Measurements from ENCODE around the gene B4GALNT2.
"Not testable (repeated sequence)": the region's sequence is repeated elsewhere in the genome, so short reads cannot be mapped to it uniquely, and the experiment has no call there.

B4GALNT2 gene

GRCh38 chr17:49183341-49183740 is 50.8 kb downstream of the B4GALNT2 start:
- DNase-seq: no peak

- no peak for DNase-seq
Measured at GRCh38 chr17:49183801-49184200, 51.2 kb downstream of the B4GALNT2 start.

- not testable (repeated sequence) for DNase-seq
Measured at GRCh38 chr17:49184522-49184921, 52.0 kb downstream of the B4GALNT2 start.

GRCh38 chr17:49185381-49185780 is 52.8 kb downstream of the B4GALNT2 start:
- not testable (repeated sequence) for DNase-seq

GRCh38 chr17:49187301-49187700 is 54.7 kb downstream of the B4GALNT2 start:
- DNase-seq: no peak

- no peak for DNase-seq
Measured at GRCh38 chr17:49190932-49191331, 58.4 kb downstream of the B4GALNT2 start.

- DNase-seq: peak in 2 of 4 experiments; percentile 63 to 71
Measured at GRCh38 chr17:49191409-49191916, 58.9 kb downstream of the B4GALNT2 start.

GRCh38 chr17:49191917-49192741 is 59.6 kb downstream of the B4GALNT2 start:
- DNase-seq: peak; percentile 91 to 96 (median 91)

GRCh38 chr17:49193513-49194296 is 61.1 kb downstream of the B4GALNT2 start:
- peak; percentile 67 to 79 (median 74) for DNase-seq

GRCh38 chr17:49194297-49194607 is 61.7 kb downstream of the B4GALNT2 start:
- DNase-seq: no peak

GRCh38 chr17:49195751-49196150 is 63.2 kb downstream of the B4GALNT2 start:
- no peak for DNase-seq

- peak in 2 of 4 experiments; percentile 44 to 69 for DNase-seq
Measured at GRCh38 chr17:49196520-49196919, 64.0 kb downstream of the B4GALNT2 start.

- no peak for DNase-seq
Measured at GRCh38 chr17:49197346-49197998, 64.9 kb downstream of the B4GALNT2 start.

- peak; percentile 28 to 65 (median 56) for DNase-seq
Measured at GRCh38 chr17:49198211-49198610, 65.6 kb downstream of the B4GALNT2 start.

GRCh38 chr17:49200423-49201083 is 68.0 kb downstream of the B4GALNT2 start:
- DNase-seq: no peak

GRCh38 chr17:49201481-49201927 is 68.9 kb downstream of the B4GALNT2 start:
- DNase-seq: no peak

GRCh38 chr17:49203796-49204195 is 71.2 kb downstream of the B4GALNT2 start:
- no peak for DNase-seq

- peak in 3 of 4 experiments; percentile 49 to 57 (median 54) for DNase-seq
Measured at GRCh38 chr17:49204516-49204915, 71.9 kb downstream of the B4GALNT2 start.

GRCh38 chr17:49209061-49209571 is 76.5 kb downstream of the B4GALNT2 start:
- DNase-seq: no peak

GRCh38 chr17:49210158-49211029 is 77.8 kb downstream of the B4GALNT2 start, which contains the start of the genes ABI3 and GNGT2:
ABI3 (plus strand) TSS chr17:49210707; CDS start chr17:49210725, 18 bp downstream.
GNGT2 (minus strand) TSS chr17:49210574; CDS start chr17:49207422, 3,152 bp downstream.
- peak; percentile 72 to 86 (median 80) for DNase-seq

GRCh38 chr17:49213399-49213798 is 80.8 kb downstream of the B4GALNT2 start:
- no peak for DNase-seq

Data from suppressor macrophage (primary cell).